Retinal pigment epithelial cell (primary cell): Measurements from ENCODE around the gene GINS2.
A peak's percentile ranks its signal among the peaks of the same experiment; 100 is the strongest.

Experiments used
- DNase-seq: peaks from one replicate; pipeline ENCODE4 v3.0.0-alpha.2; 2010; ENCODE audit warnings: low read depth
- H3K4me3 ChIP-seq: 2 replicates; pipeline ENCODE4 v1.5.1; 2011; ENCODE audit warnings: mild to moderate bottlenecking, low read length, control low read depth, moderate library complexity
- TF ChIP-seq, protein P1 (sequence below): conservative IDR thresholded peaks from 2 replicates; pipeline ENCODE4 v1.5.1; 2011; ENCODE audit warnings: low read depth, low read length, control low read depth, inconsistent platforms

GINS2 gene

DNA sequence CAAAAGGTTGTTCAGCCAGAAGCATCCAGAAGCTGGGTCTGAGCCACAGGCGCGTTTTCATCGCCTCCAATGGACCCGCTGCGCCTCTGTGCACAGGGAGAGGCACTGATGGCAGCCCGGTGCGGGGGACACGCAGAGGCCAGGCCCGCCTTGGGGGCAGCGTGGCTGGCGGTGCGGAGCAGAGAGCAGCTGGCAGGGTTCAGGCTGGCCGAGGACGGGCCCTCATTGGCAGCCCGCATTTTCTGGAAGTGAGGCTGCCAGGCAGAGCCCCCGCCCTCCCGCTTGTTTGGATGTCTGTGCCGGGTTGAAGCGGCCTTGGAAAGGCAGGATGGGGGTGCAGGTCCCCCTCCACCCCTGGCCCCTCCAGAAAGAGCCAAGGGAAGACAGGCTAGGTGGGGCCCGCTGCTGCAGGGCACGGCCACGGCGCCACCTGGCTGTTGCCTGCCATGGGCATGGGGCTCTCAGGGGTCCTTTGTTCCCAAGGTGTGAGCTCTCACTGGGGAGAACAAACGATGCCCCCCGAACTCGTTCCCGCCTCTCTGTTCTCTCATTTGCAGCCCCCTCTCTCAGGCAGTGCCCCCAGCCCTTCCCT is 56.9 kb downstream of the GINS2 start:
- TF ChIP-seq, protein P1, sequence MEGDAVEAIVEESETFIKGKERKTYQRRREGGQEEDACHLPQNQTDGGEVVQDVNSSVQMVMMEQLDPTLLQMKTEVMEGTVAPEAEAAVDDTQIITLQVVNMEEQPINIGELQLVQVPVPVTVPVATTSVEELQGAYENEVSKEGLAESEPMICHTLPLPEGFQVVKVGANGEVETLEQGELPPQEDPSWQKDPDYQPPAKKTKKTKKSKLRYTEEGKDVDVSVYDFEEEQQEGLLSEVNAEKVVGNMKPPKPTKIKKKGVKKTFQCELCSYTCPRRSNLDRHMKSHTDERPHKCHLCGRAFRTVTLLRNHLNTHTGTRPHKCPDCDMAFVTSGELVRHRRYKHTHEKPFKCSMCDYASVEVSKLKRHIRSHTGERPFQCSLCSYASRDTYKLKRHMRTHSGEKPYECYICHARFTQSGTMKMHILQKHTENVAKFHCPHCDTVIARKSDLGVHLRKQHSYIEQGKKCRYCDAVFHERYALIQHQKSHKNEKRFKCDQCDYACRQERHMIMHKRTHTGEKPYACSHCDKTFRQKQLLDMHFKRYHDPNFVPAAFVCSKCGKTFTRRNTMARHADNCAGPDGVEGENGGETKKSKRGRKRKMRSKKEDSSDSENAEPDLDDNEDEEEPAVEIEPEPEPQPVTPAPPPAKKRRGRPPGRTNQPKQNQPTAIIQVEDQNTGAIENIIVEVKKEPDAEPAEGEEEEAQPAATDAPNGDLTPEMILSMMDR, result peak; percentile 36
- no peak for DNase-seq
- no peak overlapping the region for H3K4me3 ChIP-seq

DNA sequence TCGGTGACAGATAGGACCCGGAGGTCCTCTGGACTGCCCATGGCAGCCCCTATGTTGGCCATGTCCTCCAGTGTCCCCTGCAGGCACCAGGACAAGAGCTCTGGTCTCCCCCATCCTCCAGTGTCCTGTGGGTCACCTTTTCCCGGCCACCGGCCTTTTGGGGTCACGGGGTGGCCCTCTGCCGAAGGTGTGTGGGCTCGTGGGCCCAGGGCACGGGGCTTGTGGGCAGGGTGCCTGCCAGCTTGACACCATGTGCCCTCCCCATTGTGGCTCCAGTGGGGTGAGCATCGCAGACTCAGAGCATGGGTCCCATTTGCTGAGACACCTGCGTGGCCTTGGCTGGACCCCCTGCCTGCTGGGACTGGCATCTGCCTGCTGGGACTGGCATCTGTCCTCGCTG is 57.5 kb downstream of the GINS2 start:
- no peak overlapping the region for H3K4me3 ChIP-seq
- DNase-seq, result no peak
- TF ChIP-seq, protein P1, result no peak

DNA sequence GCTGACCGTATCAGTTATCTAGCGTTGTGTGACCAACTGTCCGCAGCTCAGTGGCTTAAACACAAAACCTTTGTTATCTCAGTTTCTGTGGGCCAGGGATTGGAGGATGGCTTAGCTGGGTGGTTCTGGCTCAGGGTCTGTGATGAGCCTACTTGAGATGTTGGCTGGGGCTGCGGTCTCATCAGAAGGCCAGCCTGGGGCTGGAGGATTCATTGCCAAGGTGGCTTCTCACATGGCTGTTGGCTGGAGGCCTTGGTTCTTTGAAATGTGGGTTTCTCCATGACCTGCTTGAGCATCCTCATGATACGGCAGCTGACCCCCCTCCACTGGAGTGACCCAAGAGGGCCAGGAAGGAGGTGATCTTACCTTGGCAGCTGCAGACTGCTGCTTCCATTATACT is 58.9 kb downstream of the GINS2 start:
- TF ChIP-seq, protein P1, result no peak
- DNase-seq, result no peak

DNA sequence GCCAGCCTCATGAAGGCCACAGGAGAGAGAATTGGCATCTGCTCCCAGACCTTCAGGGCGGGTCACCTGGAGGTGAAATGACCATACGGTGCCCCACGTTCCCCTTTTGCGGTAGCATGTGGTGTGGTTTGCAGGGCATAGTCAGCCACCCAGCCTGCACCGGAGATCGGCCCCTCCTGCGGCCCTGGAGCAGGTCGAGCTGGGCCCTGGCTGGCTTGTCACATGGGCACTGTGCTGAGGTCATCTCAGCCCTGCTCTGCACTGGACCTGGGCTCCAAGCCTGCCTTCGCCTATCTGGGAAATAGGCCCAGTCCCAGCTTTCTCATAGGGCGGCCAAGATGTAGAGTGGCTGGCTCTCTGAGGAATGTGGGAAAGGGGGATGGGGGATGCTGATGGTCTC is 59.4 kb downstream of the GINS2 start:
- TF ChIP-seq, protein P1, result no peak
- no peak overlapping the region for H3K4me3 ChIP-seq

More for the DNA sequence above, 58.9 kb downstream of the GINS2 start:
- H3K4me3 ChIP-seq, result no peak overlapping the region

DNA sequence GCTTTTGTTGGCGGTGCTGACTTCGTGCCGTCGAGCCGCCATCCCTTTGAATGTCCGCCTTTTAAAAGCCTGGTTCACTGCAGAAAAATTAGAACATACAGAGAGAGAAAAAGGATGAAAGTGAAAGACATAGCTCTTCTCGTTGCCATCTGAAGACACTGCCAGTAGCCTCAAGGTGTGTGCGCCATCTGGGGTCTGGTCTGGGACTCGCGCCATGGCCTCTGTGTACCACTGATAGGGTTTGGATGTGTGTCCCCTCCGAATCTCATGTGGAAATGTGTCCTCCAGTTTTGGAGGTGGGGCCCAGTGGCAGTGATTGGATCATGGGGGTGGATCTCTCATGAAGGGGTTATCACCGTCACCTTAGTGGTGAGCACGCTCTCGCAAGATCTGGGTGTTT is 60.1 kb downstream of the GINS2 start:
- TF ChIP-seq, protein P1, result no peak
- no peak for DNase-seq
- H3K4me3 ChIP-seq, result no peak overlapping the region

More for the DNA sequence above, 59.4 kb downstream of the GINS2 start:
- DNase-seq, result no peak

DNA sequence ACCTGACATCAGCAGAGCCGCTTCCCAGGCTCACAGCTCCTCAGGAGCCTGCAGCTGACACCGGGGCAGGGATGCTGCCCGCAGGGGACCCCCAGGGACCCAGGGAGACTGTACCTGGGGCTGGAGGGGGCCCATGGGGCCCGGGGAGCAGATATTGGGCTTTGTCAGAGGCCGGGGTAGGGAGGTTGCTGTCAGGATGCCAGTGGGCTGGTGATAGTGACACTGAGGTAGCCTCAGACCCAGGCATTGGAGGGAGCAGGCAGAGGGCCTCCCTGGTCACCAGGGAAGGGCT is 60.5 kb downstream of the GINS2 start:
- no peak for DNase-seq
- TF ChIP-seq, protein P1, result no peak
- H3K4me3 ChIP-seq, result no peak overlapping the region

DNA sequence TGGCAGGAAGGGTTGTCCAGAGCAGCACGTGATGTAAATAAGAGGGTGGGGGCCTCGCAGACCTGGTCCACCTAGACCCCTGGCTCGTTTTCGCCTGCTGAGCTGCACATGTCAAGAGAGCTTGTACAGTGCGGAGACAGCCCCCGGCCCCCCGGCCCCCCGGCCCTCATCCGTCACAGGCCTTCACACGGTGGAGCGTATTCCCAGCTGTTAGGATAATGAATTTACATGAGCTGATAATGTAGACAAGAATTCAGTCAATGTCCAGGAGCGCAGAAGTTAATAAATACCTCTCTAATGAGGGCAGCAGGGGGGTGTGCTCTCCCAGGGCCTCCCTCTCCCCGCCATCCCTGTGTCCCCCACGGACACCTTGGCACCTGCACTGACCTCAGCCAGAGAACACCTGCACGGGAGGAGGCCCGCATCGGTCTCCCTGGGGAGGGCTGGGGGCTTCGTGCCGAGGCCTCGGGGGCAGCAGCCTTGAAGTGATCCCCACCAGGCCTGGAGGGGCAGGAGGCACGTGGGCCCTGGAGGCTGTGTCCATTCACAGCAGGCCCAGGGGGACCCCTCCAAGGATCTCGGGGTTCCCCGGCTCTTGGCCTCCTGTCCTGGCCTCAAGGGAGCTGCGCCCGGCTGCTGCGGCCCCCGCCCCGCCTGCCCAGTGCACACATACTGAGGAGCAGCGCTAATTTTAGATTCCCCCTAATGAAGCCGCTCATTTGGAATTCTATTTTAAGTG is 61.1 kb downstream of the GINS2 start:
- no peak for DNase-seq
- TF ChIP-seq, protein P1, result no peak
- H3K4me3 ChIP-seq, result no peak overlapping the region
